ENCODE measurements around the gene GPRIN2.
"Not testable (repeated sequence)": the region's sequence is repeated elsewhere in the genome, so short reads cannot be mapped to it uniquely, and the experiment has no call there.

GRCh38 chr10:46513333-46513732 lies 43.1 kb downstream of the GPRIN2 start:
- not testable (repeated sequence) for TF ChIP-seq EZH2 (IDR thresholded peaks at IDR 0.05; ENCODE audit: insufficient read depth, low read length); CTCF (IDR thresholded peaks at IDR 0.05; ENCODE audit: insufficient read depth, low read depth, low read length)

All from astrocyte (in vitro differentiated cells and primary cell).